Loucy (cell line): ENCODE data around the gene TXNRD1.

Experiments used
- H2AFZ ChIP-seq: fragments of 200-600 bp; sonication (generic); 2 replicates; pipeline ENCODE4 v1.6.0; 2016; ENCODE audit warnings: antibody characterized with exemption, mild to moderate bottlenecking, low read length, moderate library complexity
- H3F3A ChIP-seq: fragments of 200-600 bp; 2 replicates; pipeline ENCODE4 v1.6.0; 2016; ENCODE audit warnings: antibody characterized with exemption, low read depth, mild to moderate bottlenecking
- H3K27me3 ChIP-seq: fragments of 200-600 bp; sonication (generic); 2 replicates; pipeline ENCODE4 v1.6.1; 2014; ENCODE audit warnings: low read length, mild to moderate bottlenecking; ENCODE audit not compliant: insufficient read depth, poor library complexity, severe bottlenecking
- H3K36me3 ChIP-seq: fragments of 200-600 bp; sonication (generic); 2 replicates; pipeline ENCODE4 v1.6.1; 2016; ENCODE audit warnings: low read length; ENCODE audit not compliant: insufficient read depth
- H3K4me1 ChIP-seq: fragments of 200-600 bp; sonication (generic); 2 replicates; pipeline ENCODE4 v1.5.1; 2014; ENCODE audit warnings: low read length, mild to moderate bottlenecking; ENCODE audit not compliant: insufficient read depth, poor library complexity, severe bottlenecking
- H3K4me2 ChIP-seq: fragments of 200-600 bp; sonication (generic); 2 replicates; pipeline ENCODE4 v1.6.0; 2014; ENCODE audit warnings: antibody characterized with exemption, low read length, low read depth, mild to moderate bottlenecking; ENCODE audit not compliant: poor library complexity, severe bottlenecking
- H3K4me3 ChIP-seq: fragments of 200-600 bp; sonication (generic); 2 replicates; pipeline ENCODE4 v1.5.1; 2014; ENCODE audit warnings: low read length, mild to moderate bottlenecking, mixed read lengths; ENCODE audit not compliant: poor library complexity, severe bottlenecking
- H3K79me2 ChIP-seq: fragments of 200-600 bp; sonication (generic); 2 replicates; pipeline ENCODE4 v1.6.1; 2014; ENCODE audit warnings: low read length; ENCODE audit not compliant: insufficient read depth
- H3K9ac ChIP-seq: fragments of 200-600 bp; sonication (generic); 2 replicates; pipeline ENCODE4 v1.6.0; 2014; ENCODE audit warnings: mild to moderate bottlenecking, low read depth, low read length, moderate library complexity; ENCODE audit not compliant: poor library complexity, severe bottlenecking
- H3K9me2 ChIP-seq: fragments of 200-600 bp; sonication (generic); replicated peaks from 2 replicates; pipeline ENCODE4 v1.6.1; 2016; ENCODE audit warnings: low read depth, low read length, mixed read lengths
- H3K9me3 ChIP-seq: fragments of 200-600 bp; sonication (generic); 2 replicates; pipeline ENCODE4 v1.6.1; 2014; ENCODE audit warnings: mild to moderate bottlenecking, antibody characterized with exemption, low read length, low read depth; ENCODE audit not compliant: insufficient read depth
- H4K20me1 ChIP-seq: fragments of 200-600 bp; sonication (generic); 2 replicates; pipeline ENCODE4 v1.6.0; 2014; ENCODE audit warnings: antibody characterized with exemption, low read length, mild to moderate bottlenecking; ENCODE audit not compliant: insufficient read depth, poor library complexity, severe bottlenecking
- EZH2phosphoT487 ChIP-seq: fragments of 200-600 bp; IDR thresholded peaks from 2 replicates; pipeline ENCODE4 v1.6.1; 2018; ENCODE audit warnings: antibody characterized with exemption, mild to moderate bottlenecking, moderate library complexity, borderline replicate concordance
- TF ChIP-seq, protein P1 (sequence below): fragments of 200-600 bp; sonication (generic); conservative IDR thresholded peaks from 2 replicates; pipeline ENCODE4 v1.5.1; 2014; ENCODE audit warnings: mild to moderate bottlenecking, antibody characterized with exemption, low read length

Gene TXNRD1

DNA sequence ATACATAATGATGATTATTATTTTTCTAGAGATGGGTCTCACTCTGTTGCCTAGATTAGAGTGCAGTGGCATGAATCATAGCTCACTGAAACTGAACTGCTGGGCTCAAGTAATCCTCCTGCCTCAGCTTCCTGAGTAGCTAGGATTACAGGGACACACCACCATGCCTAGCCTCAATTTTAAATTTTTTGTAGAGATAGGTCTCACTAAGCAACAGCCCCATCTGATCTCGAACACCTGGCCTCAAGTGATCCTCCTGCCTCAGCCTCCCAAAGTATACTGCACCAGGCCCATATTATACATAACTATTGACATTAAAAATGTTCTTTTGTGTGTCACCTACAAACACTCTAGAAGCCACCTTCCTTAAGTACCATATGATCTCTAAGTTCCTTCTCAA is 3.4 kb downstream of the TXNRD1 start:
- H3K4me3 ChIP-seq: no peak overlapping the region
- no peaks in the 10 kb centered on the region for H3K79me2 ChIP-seq
- H3K4me2 ChIP-seq: peak overlapping the region; percentile 43
- H3K27me3 ChIP-seq: no peaks in the 10 kb centered on the region
- TF ChIP-seq, protein P1, sequence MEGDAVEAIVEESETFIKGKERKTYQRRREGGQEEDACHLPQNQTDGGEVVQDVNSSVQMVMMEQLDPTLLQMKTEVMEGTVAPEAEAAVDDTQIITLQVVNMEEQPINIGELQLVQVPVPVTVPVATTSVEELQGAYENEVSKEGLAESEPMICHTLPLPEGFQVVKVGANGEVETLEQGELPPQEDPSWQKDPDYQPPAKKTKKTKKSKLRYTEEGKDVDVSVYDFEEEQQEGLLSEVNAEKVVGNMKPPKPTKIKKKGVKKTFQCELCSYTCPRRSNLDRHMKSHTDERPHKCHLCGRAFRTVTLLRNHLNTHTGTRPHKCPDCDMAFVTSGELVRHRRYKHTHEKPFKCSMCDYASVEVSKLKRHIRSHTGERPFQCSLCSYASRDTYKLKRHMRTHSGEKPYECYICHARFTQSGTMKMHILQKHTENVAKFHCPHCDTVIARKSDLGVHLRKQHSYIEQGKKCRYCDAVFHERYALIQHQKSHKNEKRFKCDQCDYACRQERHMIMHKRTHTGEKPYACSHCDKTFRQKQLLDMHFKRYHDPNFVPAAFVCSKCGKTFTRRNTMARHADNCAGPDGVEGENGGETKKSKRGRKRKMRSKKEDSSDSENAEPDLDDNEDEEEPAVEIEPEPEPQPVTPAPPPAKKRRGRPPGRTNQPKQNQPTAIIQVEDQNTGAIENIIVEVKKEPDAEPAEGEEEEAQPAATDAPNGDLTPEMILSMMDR: no peak
- TF ChIP-seq EZH2phosphoT487: no peak
- no peak overlapping the region for H3K9ac ChIP-seq
- no peaks in the 10 kb centered on the region for H3K36me3 ChIP-seq
- H3F3A ChIP-seq: no peaks in the 10 kb centered on the region
- no peak overlapping the region for H2AFZ ChIP-seq
- H4K20me1 ChIP-seq: no peaks in the 10 kb centered on the region
- H3K9me3 ChIP-seq: no peaks in the 10 kb centered on the region
- no peaks in the 10 kb centered on the region for H3K9me2 ChIP-seq
- H3K4me1 ChIP-seq: peaks cover 16% of the 10 kb centered on the region

GRCh38 chr12:104219361-104219892 is 3.8 kb downstream of the TXNRD1 start:
- no peak for TF ChIP-seq EZH2phosphoT487
- TF ChIP-seq, protein P1: no peak
- H3K36me3 ChIP-seq: no peaks in the 10 kb centered on the region
- peak overlapping the region; percentile 43 for H3K4me2 ChIP-seq
- H3K79me2 ChIP-seq: no peaks in the 10 kb centered on the region
- H3K4me3 ChIP-seq: no peak overlapping the region
- no peak overlapping the region for H3K9ac ChIP-seq
- H2AFZ ChIP-seq: no peak overlapping the region
- H3K4me1 ChIP-seq: peaks cover 16% of the 10 kb centered on the region
- no peaks in the 10 kb centered on the region for H4K20me1 ChIP-seq
- no peaks in the 10 kb centered on the region for H3K9me3 ChIP-seq
- H3F3A ChIP-seq: no peaks in the 10 kb centered on the region
- no peaks in the 10 kb centered on the region for H3K27me3 ChIP-seq
- no peaks in the 10 kb centered on the region for H3K9me2 ChIP-seq

DNA sequence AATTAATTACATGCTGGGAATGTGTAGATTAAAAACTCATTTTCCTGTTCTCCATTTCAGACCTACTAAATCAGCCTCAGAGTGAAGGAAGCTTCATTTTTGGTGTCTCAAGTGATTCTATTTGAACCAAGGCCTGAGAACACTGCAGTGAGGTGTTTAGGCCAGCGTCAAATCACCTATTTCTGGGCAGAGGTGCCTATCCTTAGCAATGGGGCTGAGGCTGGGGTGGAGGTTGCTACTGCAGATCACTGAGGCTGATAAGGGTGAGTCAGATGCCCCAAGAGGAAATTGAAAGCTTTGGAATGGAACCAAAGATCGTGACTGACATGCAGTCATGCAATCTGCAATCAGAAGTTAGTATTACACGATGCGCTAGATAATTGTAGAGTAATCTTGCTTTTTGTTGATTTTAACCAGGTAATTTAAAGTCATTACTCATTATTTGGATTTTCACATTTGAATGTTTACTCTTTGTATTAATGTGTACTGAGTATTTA is 4.4 kb downstream of the TXNRD1 start:
- Histone ChIP-seq H3K4me1 (peaks cover 16% of the 10 kb centered on the region), H4K20me1 (no peaks in the 10 kb centered on the region), H3K36me3 (no peaks in the 10 kb centered on the region), H3K27me3 (no peaks in the 10 kb centered on the region), H3K4me3 (no peak overlapping the region), H3F3A (no peaks in the 10 kb centered on the region), H3K9ac (no peak overlapping the region), H3K4me2 (peak overlapping the region; percentile 43), H3K9me2 (no peaks in the 10 kb centered on the region), H2AFZ (no peak overlapping the region), H3K79me2 (no peaks in the 10 kb centered on the region), H3K9me3 (no peaks in the 10 kb centered on the region)
- TF ChIP-seq EZH2phosphoT487: no peak
- TF ChIP-seq, protein P1: no peak
